GM18870 (cell line): ENCODE measurements around the gene TGM2.

ENCODE experiments used
- ATAC-seq: cut with Tn5 transposase; IDR thresholded peaks from one replicate; pipeline ENCODE4 v1.9.1; 2021; ENCODE audit warnings: moderate library complexity; ENCODE audit not compliant: unreplicated experiment

The TGM2 gene

GRCh38 chr20:38199501-38200390 is 34.7 kb upstream of the TGM2 start:
- ATAC-seq: no peak

- ATAC-seq: no peak
These were observed 33.3 kb upstream of the TGM2 start for GRCh38 chr20:38198238-38198861.

- no peak for ATAC-seq
These were observed 32.5 kb upstream of the TGM2 start for GRCh38 chr20:38197619-38198018.

DNA sequence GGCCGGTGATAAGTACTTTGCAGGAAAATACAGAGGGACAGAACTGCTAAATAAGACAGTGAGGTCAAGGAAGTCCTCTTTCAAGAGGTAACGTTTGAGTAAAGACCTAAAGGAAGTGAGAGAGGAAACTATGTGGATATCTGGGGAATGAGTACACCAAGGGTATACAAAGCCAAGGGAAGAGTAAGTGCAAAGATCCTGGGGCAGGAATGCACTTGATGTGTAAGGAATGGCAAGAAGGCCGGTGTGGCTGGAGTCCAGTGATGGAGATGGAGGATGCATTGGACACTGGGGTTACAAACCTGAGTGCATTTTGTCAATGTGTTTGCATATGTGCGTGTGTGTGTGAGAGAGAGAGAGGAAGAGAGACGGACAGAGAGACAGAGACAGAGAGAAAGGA is 32.1 kb upstream of the TGM2 start:
- ATAC-seq: no peak

GRCh38 chr20:38196592-38196991 is 31.5 kb upstream of the TGM2 start:
- ATAC-seq: no peak

DNA sequence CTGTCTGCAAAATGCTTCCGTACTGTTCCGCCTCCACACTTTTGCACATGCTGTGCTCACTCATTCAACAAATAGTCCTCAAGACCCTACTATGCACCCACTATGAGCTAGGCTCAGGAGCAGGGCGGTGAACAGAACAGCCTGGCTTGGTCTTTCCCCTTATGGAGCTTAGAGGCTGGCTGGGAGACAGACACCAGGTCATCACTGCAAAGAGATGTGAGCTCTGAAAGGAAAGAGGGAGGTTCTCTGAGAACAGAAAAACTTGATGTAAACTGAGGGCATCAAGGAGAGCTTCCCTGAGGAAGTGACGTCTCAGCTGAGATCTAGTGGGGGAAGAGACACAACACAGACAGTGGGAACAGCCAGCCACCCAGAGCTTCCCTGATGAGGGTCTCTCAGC is 31.0 kb upstream of the TGM2 start:
- ATAC-seq: no peak

GRCh38 chr20:38195521-38195920 is 30.5 kb upstream of the TGM2 start:
- ATAC-seq: no peak

DNA sequence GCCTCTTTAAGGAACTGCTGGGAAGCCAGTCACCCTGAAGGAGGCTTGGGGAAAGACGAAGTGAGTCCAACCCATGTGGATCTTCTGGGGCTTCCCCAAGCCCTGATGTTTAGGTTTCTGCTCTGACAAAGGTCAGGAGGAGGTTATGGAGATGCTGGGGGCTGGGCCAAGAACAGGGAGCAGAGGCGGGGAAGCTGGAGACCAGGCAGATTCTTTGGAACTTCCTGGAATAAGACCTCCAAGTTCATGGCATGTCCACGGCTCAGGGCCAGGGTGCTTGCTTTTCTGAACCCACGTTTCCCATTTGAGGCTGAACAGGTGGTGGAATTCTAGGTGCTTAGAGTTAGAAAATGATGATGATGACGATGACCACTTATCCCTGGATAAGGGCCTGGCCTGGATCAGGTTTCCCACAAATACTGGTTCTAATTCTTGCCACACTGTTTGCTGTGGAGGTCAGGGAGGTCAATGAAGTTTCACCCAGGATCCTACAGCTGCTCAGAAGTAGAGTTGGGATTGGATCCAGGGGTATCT is 30.0 kb upstream of the TGM2 start:
- ATAC-seq: no peak

DNA sequence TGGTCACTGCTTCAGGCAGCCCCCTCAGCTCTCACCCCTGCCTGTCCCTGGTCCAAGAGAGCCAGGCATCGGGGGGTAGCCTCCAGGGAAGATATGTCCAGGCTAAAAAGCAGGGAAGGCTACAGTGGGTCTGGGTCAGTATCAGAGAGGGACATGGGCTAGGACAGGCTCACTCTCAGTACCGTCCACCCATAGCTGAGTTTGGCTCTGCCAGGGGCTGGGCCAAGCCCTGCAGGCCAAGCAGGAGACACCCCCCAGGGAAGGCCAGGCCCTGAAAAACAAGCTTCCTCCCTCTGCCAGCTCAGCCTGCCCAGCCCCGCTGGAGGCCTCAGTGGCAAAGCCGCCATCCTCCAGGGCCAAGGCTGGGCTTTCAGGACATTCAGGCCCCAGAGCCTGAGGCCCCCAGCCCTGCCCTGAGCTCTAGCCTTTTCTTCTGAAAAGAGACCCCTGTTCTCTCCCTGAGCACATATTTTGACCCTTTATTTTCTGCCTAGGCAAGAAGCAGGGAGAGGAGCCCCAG is 28.6 kb upstream of the TGM2 start:
- ATAC-seq: no peak

- no peak for ATAC-seq
These were observed 27.3 kb upstream of the TGM2 start for GRCh38 chr20:38192323-38192885.

DNA sequence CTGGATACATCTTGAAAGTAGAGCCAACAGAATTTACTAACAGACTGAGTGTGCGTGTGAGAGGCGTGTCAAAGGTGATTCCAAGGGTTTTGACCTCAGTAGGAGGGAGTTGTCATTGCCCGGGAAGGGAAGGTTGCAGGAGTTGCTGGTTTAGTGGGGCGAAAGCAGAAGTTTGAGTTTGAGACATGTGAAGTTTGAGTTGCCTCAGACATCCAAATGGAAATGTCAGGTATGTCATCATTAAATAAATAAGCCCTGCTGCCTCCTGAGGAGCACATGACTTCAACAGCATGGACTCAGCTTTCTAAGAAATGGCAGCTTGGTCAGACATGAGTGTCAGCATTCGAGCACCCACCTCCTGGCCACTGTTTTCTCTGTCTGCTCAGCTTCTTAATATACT is 26.6 kb upstream of the TGM2 start:
- ATAC-seq: no peak

DNA sequence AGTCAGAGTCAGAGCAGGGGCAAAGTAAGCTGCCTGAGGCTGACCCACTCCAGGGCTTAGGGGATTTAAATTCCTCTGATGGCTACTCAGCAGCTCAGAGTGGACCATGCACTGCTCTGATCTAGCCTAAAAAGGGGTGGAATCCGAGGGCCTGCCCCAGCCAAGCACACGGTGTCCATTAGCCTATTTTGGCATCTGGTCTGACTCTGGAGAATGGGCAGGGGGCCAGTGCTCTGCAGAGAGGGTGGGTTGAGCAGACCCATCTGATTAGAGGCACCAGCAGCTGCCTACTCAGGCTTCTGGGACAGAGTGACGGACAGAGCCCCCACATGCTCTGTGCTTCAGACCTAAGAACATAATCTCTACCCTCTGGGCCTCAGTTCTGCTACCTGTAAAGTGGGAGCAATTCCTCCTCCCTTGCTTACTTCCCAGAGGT is 25.9 kb upstream of the TGM2 start:
- ATAC-seq: no peak

DNA sequence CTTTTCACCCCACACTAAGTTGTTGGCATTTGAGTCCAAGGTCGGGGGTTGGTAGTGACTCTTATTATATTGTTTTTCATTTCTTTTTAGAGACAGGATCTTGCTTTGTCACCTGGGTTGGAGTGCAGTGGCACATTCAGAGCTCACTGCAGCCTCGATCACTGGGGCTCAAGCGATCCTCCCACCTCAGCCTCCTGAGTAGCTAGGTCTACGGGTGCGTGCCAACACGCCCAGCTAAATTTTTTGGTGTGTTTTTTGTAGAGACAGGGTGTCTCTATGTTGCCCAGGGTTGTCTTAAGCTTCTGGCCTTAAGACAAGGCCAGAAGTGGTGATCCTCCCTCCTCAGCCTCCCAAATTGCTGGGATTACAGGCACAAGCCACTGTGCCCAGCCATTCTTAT is 25.1 kb upstream of the TGM2 start:
- ATAC-seq: no peak

DNA sequence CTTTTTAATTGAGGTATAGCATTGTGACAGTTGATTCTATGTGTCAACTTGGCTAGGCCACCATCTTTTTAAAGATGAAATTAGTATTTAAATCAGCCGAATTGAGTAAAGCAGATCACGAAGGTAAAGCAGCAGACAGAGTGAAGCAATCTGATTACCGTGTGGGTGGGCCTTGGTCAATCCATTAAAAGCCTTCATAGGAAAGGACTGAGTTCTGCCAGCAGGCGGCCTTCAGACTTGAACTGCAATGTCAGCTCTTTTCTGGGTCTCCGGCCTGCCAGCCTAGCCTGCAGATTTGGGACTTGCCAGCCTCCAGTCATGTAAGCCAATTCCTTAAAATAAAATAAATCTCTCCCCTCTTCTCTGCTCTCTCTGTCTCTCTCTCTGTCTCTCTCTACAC is 22.4 kb upstream of the TGM2 start:
- ATAC-seq: no peak

DNA sequence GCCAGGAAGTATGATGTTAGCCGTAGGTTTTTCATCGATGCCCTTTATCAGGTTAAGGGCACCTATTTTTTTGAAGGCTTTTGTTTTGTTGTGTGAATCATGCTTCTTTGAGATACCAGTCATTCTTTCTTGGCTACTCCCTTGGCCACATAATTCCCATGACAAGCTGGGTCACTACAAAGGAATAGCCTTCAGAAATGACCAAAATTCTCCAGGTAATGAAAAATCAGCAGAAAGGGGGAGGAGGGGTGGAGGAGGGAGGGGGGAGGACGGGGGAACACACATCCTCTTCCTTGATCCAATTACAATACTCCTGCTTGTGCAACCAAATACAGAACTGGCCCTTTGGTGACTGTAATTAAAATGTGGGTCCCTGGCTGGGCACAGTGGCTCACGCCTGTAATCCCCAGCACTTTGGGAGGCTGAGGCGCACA is 21.7 kb upstream of the TGM2 start:
- ATAC-seq: no peak

GRCh38 chr20:38184101-38184500 is 19.0 kb upstream of the TGM2 start:
- ATAC-seq: no peak

DNA sequence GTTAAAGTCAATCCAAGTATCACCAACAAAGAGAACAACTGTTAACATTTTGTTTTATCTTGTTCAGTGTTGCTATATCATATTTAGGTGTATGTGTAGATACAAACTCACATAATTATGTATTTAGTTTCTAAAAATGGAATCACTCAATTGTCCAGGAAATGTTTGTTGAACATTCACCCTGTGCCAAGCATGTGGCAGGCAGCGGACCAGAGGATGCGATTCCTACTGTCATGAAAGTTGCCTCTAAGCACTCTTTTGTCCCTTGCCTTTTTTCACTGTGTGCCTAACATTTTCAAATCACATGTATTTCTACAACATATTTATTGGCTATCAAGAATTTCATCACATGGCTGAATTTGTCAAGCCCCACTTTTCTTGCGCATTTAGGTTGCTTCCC is 16.9 kb upstream of the TGM2 start:
- no peak for ATAC-seq

DNA sequence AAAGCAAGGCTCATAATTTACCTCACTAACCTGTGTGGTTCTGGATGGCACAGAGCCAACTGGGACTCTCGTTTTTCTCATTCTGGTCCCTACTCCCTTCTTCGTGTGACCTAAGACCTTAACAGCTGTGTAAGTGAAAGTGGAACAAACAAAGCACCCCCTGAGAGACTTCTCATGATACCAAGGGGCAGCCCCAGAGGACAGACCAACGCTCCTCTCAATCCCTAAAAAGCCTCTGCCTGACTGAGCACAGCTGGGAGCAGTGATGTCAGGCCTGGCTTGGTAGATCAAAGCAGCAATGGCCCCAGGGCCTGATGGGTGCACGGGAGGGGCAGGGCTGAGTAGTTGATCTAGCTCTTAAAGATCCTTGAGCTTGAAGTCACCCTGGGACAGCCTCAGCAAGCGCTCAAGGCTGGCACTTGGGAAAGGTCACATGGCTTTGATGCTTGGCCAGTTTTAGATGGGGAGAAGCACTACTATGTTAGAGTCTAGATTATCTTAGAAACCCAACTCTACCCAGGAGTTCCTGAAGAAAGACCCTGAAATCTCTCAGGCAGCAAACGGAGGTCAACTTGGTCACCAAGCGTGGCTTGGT is 16.2 kb upstream of the TGM2 start:
- ATAC-seq: peak; percentile 79

GRCh38 chr20:38180781-38181180 is 15.7 kb upstream of the TGM2 start:
- ATAC-seq: no peak

DNA sequence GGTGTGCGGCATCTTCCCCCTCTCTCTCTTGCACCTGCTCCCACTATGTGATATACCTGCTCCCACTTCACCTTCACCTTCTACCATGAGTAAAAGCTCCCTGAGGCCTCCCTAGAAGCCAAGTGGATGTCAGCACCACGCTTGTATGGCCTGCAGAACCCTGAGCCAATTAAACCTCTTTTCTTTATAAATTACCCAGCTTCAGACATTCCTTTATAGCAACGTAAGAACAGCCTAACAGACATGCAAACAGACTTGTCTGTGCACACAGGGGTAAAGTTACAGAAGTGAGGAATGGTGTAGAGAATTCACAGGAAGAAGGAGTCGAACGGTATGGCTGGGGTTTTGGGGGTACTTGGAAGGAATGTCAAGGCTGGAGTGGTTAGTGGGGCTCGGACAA is 14.8 kb upstream of the TGM2 start:
- ATAC-seq: no peak

DNA sequence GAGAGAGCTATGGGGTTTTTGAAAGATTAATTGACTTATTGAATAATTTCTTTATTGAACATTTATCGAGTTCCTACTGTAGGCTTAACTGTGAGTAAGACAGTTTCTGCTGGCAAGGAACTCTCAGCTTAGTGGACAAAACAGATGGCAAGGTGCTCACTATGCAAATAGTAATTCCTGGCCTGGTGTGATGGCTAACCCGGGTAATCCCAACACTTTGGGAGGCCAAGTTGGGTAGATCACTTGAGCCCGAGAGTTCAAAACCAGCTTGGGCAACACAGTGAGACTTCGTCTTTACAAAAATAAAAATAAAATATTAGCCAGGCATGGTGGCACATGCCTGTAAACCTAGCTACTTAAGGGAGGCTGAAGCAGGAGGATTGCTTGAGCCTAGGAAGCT is 13.5 kb upstream of the TGM2 start:
- ATAC-seq: no peak
